GM23338 (cell line): ENCODE results near the gene IGDCC3. TPM values are rescaled to one million over a fixed set of nuclear protein-coding genes. Genes with fewer than 3 reads are reported as not detected.

Source experiments
- ATAC-seq: fragments of 200-7000 bp; cut with Tn5 transposase; 3 replicates; pipeline ENCODE4 v1.9.1; 2020
- DNase-seq: peaks from one replicate; pipeline ENCODE4 v3.0.0-alpha.2; 2015; ENCODE audit warnings: low spot score
- H2AFZ ChIP-seq: fragments of 200-600 bp; sonication (generic); 2 replicates; pipeline ENCODE4 v1.8.0; 2016; ENCODE audit warnings: antibody characterized with exemption, mild to moderate bottlenecking, moderate library complexity
- H3F3A ChIP-seq: fragments of 200-600 bp; sonication (generic); replicated peaks from 2 replicates; pipeline ENCODE4 v1.8.0; 2017; ENCODE audit warnings: antibody characterized with exemption, mixed run types, low read depth
- H3K27ac ChIP-seq: fragments of 200-600 bp; sonication (generic); 2 replicates; pipeline ENCODE4 v1.6.1; 2016; ENCODE audit warnings: low read depth
- H3K27me3 ChIP-seq: fragments of 200-600 bp; sonication (generic); 2 replicates; pipeline ENCODE4 v1.8.0; 2016; ENCODE audit warnings: mild to moderate bottlenecking, mixed run types, moderate library complexity; ENCODE audit not compliant: insufficient read depth
- H3K36me3 ChIP-seq: fragments of 200-600 bp; sonication (generic); 2 replicates; pipeline ENCODE4 v1.8.0; 2016; ENCODE audit warnings: mild to moderate bottlenecking; ENCODE audit not compliant: insufficient read depth
- H3K4me1 ChIP-seq: fragments of 200-600 bp; sonication (generic); 2 replicates; pipeline ENCODE4 v1.8.0; 2016; ENCODE audit warnings: mild to moderate bottlenecking, moderate library complexity; ENCODE audit not compliant: insufficient read depth
- H3K4me2 ChIP-seq: fragments of 200-600 bp; sonication (generic); 2 replicates; pipeline ENCODE4 v1.7.1; 2017; ENCODE audit warnings: mixed run types
- H3K4me3 ChIP-seq: fragments of 200-600 bp; sonication (generic); 2 replicates; pipeline ENCODE4 v1.6.1; 2016; ENCODE audit warnings: mixed run types
- H3K79me2 ChIP-seq: fragments of 200-600 bp; sonication (generic); replicated peaks from 2 replicates; pipeline ENCODE4 v1.8.0; 2017; ENCODE audit warnings: mild to moderate bottlenecking; ENCODE audit not compliant: insufficient read depth
- H3K9me2 ChIP-seq: fragments of 200-600 bp; sonication (generic); 2 replicates; pipeline ENCODE4 v1.8.0; 2017; ENCODE audit not compliant: insufficient read depth
- H4K20me1 ChIP-seq: fragments of 200-600 bp; sonication (generic); replicated peaks from 2 replicates; pipeline ENCODE4 v1.8.0; 2017; ENCODE audit warnings: mild to moderate bottlenecking; ENCODE audit not compliant: insufficient read depth
- H3K27ac Mint-ChIP-seq: 2 replicates; pipeline ENCODE4 v1.8.0; 2020; ENCODE audit warnings: inconsistent platforms, mild to moderate bottlenecking, moderate library complexity, mixed read lengths
- H3K27me3 Mint-ChIP-seq: 3 replicates; pipeline ENCODE4 v1.8.0; 2022; ENCODE audit warnings: low read depth, mild to moderate bottlenecking, moderate library complexity, mixed read lengths, inconsistent platforms; ENCODE audit not compliant: insufficient read depth, poor library complexity
- H3K36me3 Mint-ChIP-seq: 3 replicates; pipeline ENCODE4 v1.8.0; 2021; ENCODE audit warnings: low read depth, mild to moderate bottlenecking, inconsistent platforms, moderate library complexity, mixed read lengths
- H3K4me1 Mint-ChIP-seq: 3 replicates; pipeline ENCODE4 v1.8.0; 2020; ENCODE audit warnings: mild to moderate bottlenecking, inconsistent platforms, mixed read lengths
- H3K4me3 Mint-ChIP-seq: 3 replicates; pipeline ENCODE4 v1.8.0; 2021; ENCODE audit warnings: moderate library complexity, mild to moderate bottlenecking, inconsistent platforms, mixed read lengths
- H3K9me3 Mint-ChIP-seq: 3 replicates; pipeline ENCODE4 v1.8.0; 2020; ENCODE audit warnings: moderate library complexity, mild to moderate bottlenecking, inconsistent platforms, mixed read lengths
- CREB1 ChIP-seq: fragments of 250-450 bp; sonication (Bioruptor Pico); IDR thresholded peaks from 2 replicates; pipeline ENCODE4 v1.5.0; 2020; ENCODE audit warnings: low read depth, mild to moderate bottlenecking, moderate library complexity
- EZH2 ChIP-seq: fragments of 200-600 bp; sonication (generic); IDR thresholded peaks from one replicate; pipeline ENCODE4 v1.8.0; 2017; ENCODE audit warnings: antibody characterized with exemption, mild to moderate bottlenecking, low read depth; ENCODE audit not compliant: unreplicated experiment
- EZH2phosphoT487 ChIP-seq: fragments of 200-600 bp; sonication (generic); IDR thresholded peaks from one replicate; pipeline ENCODE4 v1.8.1; 2018; ENCODE audit warnings: antibody characterized with exemption; ENCODE audit not compliant: unreplicated experiment
- NANOG ChIP-seq: IDR thresholded peaks from 2 replicates; pipeline ENCODE4 v1.6.1; 2016; ENCODE audit warnings: antibody characterized with exemption, borderline replicate concordance
- POLR2AphosphoS5 ChIP-seq: IDR thresholded peaks from 2 replicates; pipeline ENCODE4 v1.6.1; 2016; ENCODE audit warnings: antibody characterized with exemption, low read depth
- STAT1 ChIP-seq: IDR thresholded peaks from one replicate; pipeline ENCODE4 v1.6.1; 2016; ENCODE audit warnings: antibody characterized with exemption; ENCODE audit not compliant: unreplicated experiment
- ZNF114 ChIP-seq: fragments of 250-450 bp; sonication (Bioruptor Pico); IDR thresholded peaks from 2 replicates; pipeline ENCODE4 v1.5.0; 2020; ENCODE audit warnings: mild to moderate bottlenecking, moderate library complexity
- ZNF331 ChIP-seq: fragments of 250-450 bp; sonication (Bioruptor Pico); IDR thresholded peaks from 2 replicates; pipeline ENCODE4 v1.5.0; 2020; ENCODE audit warnings: low read depth, mild to moderate bottlenecking, moderate library complexity
- polyA plus RNA-seq: library from polyadenylated mRNA; unstranded; fragments of >200 nt; fragmentation: Nextera tagmentation; extraction: Ambion mirVana; gene quantifications from 2 replicates; pipeline ENCODE4 v1.2.1, GENCODE V29; 2016
- total RNA-seq: library from RNA; depleted of rRNA; stranded (reverse); fragments of >200 nt; shearing (Covaris generic); gene quantifications from 2 replicates; pipeline ENCODE4 v1.2.3, GENCODE V29; 2014
- TF ChIP-seq, protein P1 (sequence below): IDR thresholded peaks from 2 replicates; pipeline ENCODE4 v1.6.1; 2016; ENCODE audit warnings: antibody characterized with exemption
- TF ChIP-seq, protein P2 (sequence below): IDR thresholded peaks from one replicate; pipeline ENCODE4 v1.6.1; 2018; ENCODE audit warnings: antibody characterized with exemption; ENCODE audit not compliant: unreplicated experiment
- TF ChIP-seq, protein P3 (sequence below): fragments of 250-450 bp; sonication (Bioruptor Pico); IDR thresholded peaks from 2 replicates; pipeline ENCODE4 v1.5.0; 2020; ENCODE audit warnings: mild to moderate bottlenecking, moderate library complexity

Gene IGDCC3
- total and polyA plus RNA-seq, 2 experiments from 2014 or later, result 15.3 to 30.7 TPM

DNA sequence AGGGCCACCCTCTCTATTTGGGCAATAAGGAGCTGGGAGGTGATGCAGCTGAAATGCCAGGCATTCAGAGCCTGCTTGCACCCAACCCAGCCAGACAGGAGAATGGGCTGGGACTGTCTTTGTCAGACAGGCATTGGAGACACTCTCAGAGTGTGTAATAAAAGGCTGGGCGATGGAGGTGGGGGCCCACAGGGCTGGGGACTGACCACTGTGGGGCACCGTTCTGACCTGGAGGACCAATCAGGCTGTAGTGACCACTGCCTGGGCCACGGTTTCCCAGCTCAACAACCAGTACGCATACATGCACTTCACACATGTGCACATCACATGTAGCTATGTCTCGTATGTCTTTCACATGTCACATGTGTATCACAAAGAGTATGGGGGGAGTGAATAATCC, 5.7 kb upstream of the IGDCC3 start:
- H4K20me1 ChIP-seq, result no peaks in the 10 kb centered on the region
- no peak overlapping the region for H3K4me3 Mint-ChIP-seq
- peaks cover 22% of the 10 kb centered on the region for H3K36me3 Mint-ChIP-seq

More for the DNA sequence above, 5.7 kb upstream of the IGDCC3 start:
- Histone ChIP-seq H3K4me2 (no peak overlapping the region), H3K27ac (no peak overlapping the region), H3K27me3 (peaks cover 29% of the 10 kb centered on the region), H2AFZ (no peak overlapping the region), H3K36me3 (no peaks in the 10 kb centered on the region), H3F3A (peaks cover 15% of the 10 kb centered on the region; the same call in 1 of the 2 replicates), H3K9me2 (no peaks in the 10 kb centered on the region), H3K4me1 (peaks cover 22% of the 10 kb centered on the region), H3K4me3 (no peak overlapping the region), H3K79me2 (no peaks in the 10 kb centered on the region)
- Mint-ChIP-seq H3K4me1 (peaks cover 36% of the 10 kb centered on the region), H3K27ac (no peak overlapping the region), H3K27me3 (peaks cover 18% of the 10 kb centered on the region), H3K9me3 (no peaks in the 10 kb centered on the region)
- no peak for DNase-seq
- TF ChIP-seq, protein P1, sequence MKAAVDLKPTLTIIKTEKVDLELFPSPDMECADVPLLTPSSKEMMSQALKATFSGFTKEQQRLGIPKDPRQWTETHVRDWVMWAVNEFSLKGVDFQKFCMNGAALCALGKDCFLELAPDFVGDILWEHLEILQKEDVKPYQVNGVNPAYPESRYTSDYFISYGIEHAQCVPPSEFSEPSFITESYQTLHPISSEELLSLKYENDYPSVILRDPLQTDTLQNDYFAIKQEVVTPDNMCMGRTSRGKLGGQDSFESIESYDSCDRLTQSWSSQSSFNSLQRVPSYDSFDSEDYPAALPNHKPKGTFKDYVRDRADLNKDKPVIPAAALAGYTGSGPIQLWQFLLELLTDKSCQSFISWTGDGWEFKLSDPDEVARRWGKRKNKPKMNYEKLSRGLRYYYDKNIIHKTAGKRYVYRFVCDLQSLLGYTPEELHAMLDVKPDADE, result no peak
- TF ChIP-seq, protein P2, sequence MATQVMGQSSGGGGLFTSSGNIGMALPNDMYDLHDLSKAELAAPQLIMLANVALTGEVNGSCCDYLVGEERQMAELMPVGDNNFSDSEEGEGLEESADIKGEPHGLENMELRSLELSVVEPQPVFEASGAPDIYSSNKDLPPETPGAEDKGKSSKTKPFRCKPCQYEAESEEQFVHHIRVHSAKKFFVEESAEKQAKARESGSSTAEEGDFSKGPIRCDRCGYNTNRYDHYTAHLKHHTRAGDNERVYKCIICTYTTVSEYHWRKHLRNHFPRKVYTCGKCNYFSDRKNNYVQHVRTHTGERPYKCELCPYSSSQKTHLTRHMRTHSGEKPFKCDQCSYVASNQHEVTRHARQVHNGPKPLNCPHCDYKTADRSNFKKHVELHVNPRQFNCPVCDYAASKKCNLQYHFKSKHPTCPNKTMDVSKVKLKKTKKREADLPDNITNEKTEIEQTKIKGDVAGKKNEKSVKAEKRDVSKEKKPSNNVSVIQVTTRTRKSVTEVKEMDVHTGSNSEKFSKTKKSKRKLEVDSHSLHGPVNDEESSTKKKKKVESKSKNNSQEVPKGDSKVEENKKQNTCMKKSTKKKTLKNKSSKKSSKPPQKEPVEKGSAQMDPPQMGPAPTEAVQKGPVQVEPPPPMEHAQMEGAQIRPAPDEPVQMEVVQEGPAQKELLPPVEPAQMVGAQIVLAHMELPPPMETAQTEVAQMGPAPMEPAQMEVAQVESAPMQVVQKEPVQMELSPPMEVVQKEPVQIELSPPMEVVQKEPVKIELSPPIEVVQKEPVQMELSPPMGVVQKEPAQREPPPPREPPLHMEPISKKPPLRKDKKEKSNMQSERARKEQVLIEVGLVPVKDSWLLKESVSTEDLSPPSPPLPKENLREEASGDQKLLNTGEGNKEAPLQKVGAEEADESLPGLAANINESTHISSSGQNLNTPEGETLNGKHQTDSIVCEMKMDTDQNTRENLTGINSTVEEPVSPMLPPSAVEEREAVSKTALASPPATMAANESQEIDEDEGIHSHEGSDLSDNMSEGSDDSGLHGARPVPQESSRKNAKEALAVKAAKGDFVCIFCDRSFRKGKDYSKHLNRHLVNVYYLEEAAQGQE, result no peak
- TF ChIP-seq, protein P3, sequence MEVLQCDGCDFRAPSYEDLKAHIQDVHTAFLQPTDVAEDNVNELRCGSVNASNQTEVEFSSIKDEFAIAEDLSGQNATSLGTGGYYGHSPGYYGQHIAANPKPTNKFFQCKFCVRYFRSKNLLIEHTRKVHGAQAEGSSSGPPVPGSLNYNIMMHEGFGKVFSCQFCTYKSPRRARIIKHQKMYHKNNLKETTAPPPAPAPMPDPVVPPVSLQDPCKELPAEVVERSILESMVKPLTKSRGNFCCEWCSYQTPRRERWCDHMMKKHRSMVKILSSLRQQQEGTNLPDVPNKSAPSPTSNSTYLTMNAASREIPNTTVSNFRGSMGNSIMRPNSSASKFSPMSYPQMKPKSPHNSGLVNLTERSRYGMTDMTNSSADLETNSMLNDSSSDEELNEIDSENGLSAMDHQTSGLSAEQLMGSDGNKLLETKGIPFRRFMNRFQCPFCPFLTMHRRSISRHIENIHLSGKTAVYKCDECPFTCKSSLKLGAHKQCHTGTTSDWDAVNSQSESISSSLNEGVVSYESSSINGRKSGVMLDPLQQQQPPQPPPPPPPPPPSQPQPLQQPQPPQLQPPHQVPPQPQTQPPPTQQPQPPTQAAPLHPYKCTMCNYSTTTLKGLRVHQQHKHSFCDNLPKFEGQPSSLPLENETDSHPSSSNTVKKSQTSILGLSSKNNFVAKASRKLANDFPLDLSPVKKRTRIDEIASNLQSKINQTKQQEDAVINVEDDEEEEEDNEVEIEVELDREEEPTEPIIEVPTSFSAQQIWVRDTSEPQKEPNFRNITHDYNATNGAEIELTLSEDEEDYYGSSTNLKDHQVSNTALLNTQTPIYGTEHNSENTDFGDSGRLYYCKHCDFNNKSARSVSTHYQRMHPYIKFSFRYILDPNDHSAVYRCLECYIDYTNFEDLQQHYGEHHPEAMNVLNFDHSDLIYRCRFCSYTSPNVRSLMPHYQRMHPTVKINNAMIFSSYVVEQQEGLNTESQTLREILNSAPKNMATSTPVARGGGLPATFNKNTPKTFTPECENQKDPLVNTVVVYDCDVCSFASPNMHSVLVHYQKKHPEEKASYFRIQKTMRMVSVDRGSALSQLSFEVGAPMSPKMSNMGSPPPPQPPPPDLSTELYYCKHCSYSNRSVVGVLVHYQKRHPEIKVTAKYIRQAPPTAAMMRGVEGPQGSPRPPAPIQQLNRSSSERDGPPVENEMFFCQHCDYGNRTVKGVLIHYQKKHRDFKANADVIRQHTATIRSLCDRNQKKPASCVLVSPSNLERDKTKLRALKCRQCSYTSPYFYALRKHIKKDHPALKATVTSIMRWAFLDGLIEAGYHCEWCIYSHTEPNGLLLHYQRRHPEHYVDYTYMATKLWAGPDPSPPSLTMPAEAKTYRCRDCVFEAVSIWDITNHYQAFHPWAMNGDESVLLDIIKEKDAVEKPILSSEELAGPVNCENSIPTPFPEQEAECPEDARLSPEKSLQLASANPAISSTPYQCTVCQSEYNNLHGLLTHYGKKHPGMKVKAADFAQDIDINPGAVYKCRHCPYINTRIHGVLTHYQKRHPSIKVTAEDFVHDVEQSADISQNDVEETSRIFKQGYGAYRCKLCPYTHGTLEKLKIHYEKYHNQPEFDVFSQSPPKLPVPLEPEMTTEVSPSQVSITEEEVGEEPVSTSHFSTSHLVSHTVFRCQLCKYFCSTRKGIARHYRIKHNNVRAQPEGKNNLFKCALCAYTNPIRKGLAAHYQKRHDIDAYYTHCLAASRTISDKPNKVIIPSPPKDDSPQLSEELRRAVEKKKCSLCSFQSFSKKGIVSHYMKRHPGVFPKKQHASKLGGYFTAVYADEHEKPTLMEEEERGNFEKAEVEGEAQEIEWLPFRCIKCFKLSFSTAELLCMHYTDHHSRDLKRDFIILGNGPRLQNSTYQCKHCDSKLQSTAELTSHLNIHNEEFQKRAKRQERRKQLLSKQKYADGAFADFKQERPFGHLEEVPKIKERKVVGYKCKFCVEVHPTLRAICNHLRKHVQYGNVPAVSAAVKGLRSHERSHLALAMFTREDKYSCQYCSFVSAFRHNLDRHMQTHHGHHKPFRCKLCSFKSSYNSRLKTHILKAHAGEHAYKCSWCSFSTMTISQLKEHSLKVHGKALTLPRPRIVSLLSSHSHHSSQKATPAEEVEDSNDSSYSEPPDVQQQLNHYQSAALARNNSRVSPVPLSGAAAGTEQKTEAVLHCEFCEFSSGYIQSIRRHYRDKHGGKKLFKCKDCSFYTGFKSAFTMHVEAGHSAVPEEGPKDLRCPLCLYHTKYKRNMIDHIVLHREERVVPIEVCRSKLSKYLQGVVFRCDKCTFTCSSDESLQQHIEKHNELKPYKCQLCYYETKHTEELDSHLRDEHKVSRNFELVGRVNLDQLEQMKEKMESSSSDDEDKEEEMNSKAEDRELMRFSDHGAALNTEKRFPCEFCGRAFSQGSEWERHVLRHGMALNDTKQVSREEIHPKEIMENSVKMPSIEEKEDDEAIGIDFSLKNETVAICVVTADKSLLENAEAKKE, result no peak
- TF ChIP-seq STAT1 (no peak), NANOG (no peak), POLR2AphosphoS5 (no peak), EZH2 (no peak), ZNF114 (CRISPR knock-in tag) (no peak), ZNF331 (no peak), EZH2phosphoT487 (no peak), CREB1 (CRISPR knock-in tag) (no peak)
- no peak for ATAC-seq
